MCF 10A (cell line): ENCODE measurements around the gene TNP2. TPM values are rescaled to one million over a fixed set of nuclear protein-coding genes. Genes with fewer than 3 reads are reported as not detected.

ENCODE experiments used
- BruUV-seq: library from RNA; stranded (reverse); fragments of 400-500 nt; replicated peaks from 2 replicates; lab custom pipeline; 2021; lab: Mats Ljungman, UMichigan
- CTCF ChIA-PET: fragments of 300-600 bp; sonication (Branson Sonifier 250); formaldehyde crosslinking; extraction: SDS; loops from one replicate; lab custom pipeline; 2021; ENCODE audit warnings: antibody characterized with exemption, inconsistent platforms; lab: Yijun Ruan, JAX
- POLR2A ChIA-PET: fragments of 300-600, 350-650 bp; sonication (Branson Sonifier 250); formaldehyde crosslinking; extraction: SDS; loops from one replicate; lab custom pipeline; 2020; ENCODE audit warnings: antibody characterized with exemption, inconsistent platforms; lab: Yijun Ruan, JAX
- DNase-seq: peaks from one replicate; pipeline ENCODE4 v3.0.0-alpha.2; 2018; ENCODE audit not compliant: unreplicated experiment
- H3K27ac Mint-ChIP-seq: one replicate; pipeline ENCODE4 v1.8.0; 2022; ENCODE audit warnings: mild to moderate bottlenecking, low read depth, mixed read lengths; ENCODE audit not compliant: unreplicated experiment
- H3K27me3 Mint-ChIP-seq: one replicate; pipeline ENCODE4 v1.8.0; 2022; ENCODE audit warnings: mixed read lengths; ENCODE audit not compliant: insufficient read depth, unreplicated experiment
- H3K36me3 Mint-ChIP-seq: one replicate; pipeline ENCODE4 v1.8.0; 2022; ENCODE audit warnings: mild to moderate bottlenecking, moderate library complexity, mixed read lengths; ENCODE audit not compliant: insufficient read depth, unreplicated experiment
- H3K4me1 Mint-ChIP-seq: one replicate; pipeline ENCODE4 v1.8.0; 2022; ENCODE audit warnings: mixed read lengths; ENCODE audit not compliant: insufficient read depth, unreplicated experiment
- H3K4me3 Mint-ChIP-seq: one replicate; pipeline ENCODE4 v1.8.0; 2022; ENCODE audit warnings: mild to moderate bottlenecking, moderate library complexity, mixed read lengths; ENCODE audit not compliant: unreplicated experiment
- H3K9me3 Mint-ChIP-seq: one replicate; pipeline ENCODE4 v1.8.0; 2022; ENCODE audit warnings: mixed read lengths; ENCODE audit not compliant: unreplicated experiment
- CTCF ChIP-seq: fragments of 200-600 bp; IDR thresholded peaks from one replicate; pipeline ENCODE4 v1.8.0; 2022; ENCODE audit warnings: antibody characterized with exemption, mild to moderate bottlenecking; ENCODE audit not compliant: unreplicated experiment
- intact Hi-C: fragments of 100-400 bp; cut with micrococcal nuclease; formaldehyde crosslinking; loops from 2 replicates; pipeline ENCODE4 v1.14.1; 2022
- total RNA-seq: library from RNA; stranded (reverse); gene quantifications from 2 replicates; pipeline ENCODE4 v1.2.3, GENCODE V29; 2022

TNP2 gene
- total RNA-seq, 1 experiment from 2014 or later = not detected

GRCh38 chr16:11314309-11314894 lies 45.3 kb upstream of the TNP2 start:
- intact Hi-C loops = no loop called here
- no peak for TF ChIP-seq CTCF
- Mint-ChIP-seq H3K36me3 (peaks cover 6% of the 10 kb centered on the region), H3K27me3 (no peaks in the 10 kb centered on the region), H3K27ac (no peak overlapping the region), H3K4me3 (no peak overlapping the region), H3K9me3 (no peaks in the 10 kb centered on the region), H3K4me1 (peaks cover 7% of the 10 kb centered on the region)
- ChIA-PET POLR2A (no interaction called here), CTCF (interaction anchor here (0.7 kb wide), 1 partner anchor 727 kb away, joined by 4 read pairs; no protein-coding TSS in a partner anchor)
- no peak for DNase-seq
- no TSS peak for BruUV-seq

GRCh38 chr16:11313493-11314308 lies 44.6 kb upstream of the TNP2 start:
- H3K27me3 Mint-ChIP-seq = no peaks in the 10 kb centered on the region
- H3K36me3 Mint-ChIP-seq = peaks cover 6% of the 10 kb centered on the region
- intact Hi-C loops = no loop called here
- H3K4me1 Mint-ChIP-seq = peaks cover 7% of the 10 kb centered on the region
- H3K27ac Mint-ChIP-seq = no peak overlapping the region
- TF ChIP-seq CTCF = no peak
- DNase-seq = no peak
- no peaks in the 10 kb centered on the region for H3K9me3 Mint-ChIP-seq
- no TSS peak for BruUV-seq
- CTCF ChIA-PET = interaction anchor here (0.5 to 0.7 kb wide), 4 partner anchors 32 to 727 kb away, joined by 3 to 4 read pairs (median 4); no protein-coding TSS in a partner anchor
- H3K4me3 Mint-ChIP-seq = no peak overlapping the region
- POLR2A ChIA-PET = no interaction called here

GRCh38 chr16:11312718-11313492 lies 43.8 kb upstream of the TNP2 start:
- no peak for TF ChIP-seq CTCF
- peaks cover 7% of the 10 kb centered on the region for H3K4me1 Mint-ChIP-seq
- no peaks in the 10 kb centered on the region for H3K9me3 Mint-ChIP-seq
- ChIA-PET POLR2A (interaction anchor here (0.6 kb wide), 1 partner anchor 18 kb away, joined by 3 read pairs; no protein-coding TSS in a partner anchor), CTCF (interaction anchor here (0.6 to 1.5 kb wide), 4 partner anchors 95 to 359 kb away, joined by 3 to 5 read pairs (median 4); no protein-coding TSS in a partner anchor)
- H3K4me3 Mint-ChIP-seq = no peak overlapping the region
- peak; percentile 36 for DNase-seq
- intact Hi-C loops = no loop called here
- peaks cover 6% of the 10 kb centered on the region for H3K36me3 Mint-ChIP-seq
- H3K27me3 Mint-ChIP-seq = no peaks in the 10 kb centered on the region
- no TSS peak for BruUV-seq
- H3K27ac Mint-ChIP-seq = no peak overlapping the region
